Endothelial cell of umbilical vein (primary cell): ENCODE results near the gene SORCS1. TPM values are rescaled to one million over a fixed set of nuclear protein-coding genes. Genes with fewer than 3 reads are reported as not detected.

Experiments used
- BruUV-seq: library from RNA; stranded (reverse); fragments of 400-500 nt; replicated peaks from 2 replicates; lab custom pipeline; 2021; lab: Mats Ljungman, UMichigan
- CTCF ChIA-PET: fragments of 300-600, 350-600 bp; sonication (Branson Sonifier 250); formaldehyde crosslinking; loops from one replicate; lab custom pipeline; 2021; ENCODE audit warnings: antibody characterized with exemption, inconsistent platforms; lab: Charles Lee
- POLR2A ChIA-PET: fragments of 300-600, 350-600 bp; sonication (Branson Sonifier 250); formaldehyde crosslinking; loops from one replicate; lab custom pipeline; 2021; ENCODE audit warnings: antibody characterized with exemption, inconsistent platforms; lab: Charles Lee
- DNase-seq: peaks from one replicate; pipeline ENCODE4 v3.0.0-alpha.2; 2011; ENCODE audit warnings: low read depth, low spot score
- FAIRE-seq: peaks from 2 replicates; lab custom pipeline; 2011; peaks lifted over from hg19 to GRCh38; lab: Jason Lieb, UNC
- H2AFZ ChIP-seq: 2 replicates; pipeline ENCODE4 v1.6.0; 2012; ENCODE audit warnings: low read depth, low read length, control low read depth, inconsistent platforms
- H3K27ac ChIP-seq: 2 replicates; pipeline ENCODE4 v1.5.1; 2011; ENCODE audit warnings: low read depth, mild to moderate bottlenecking, control low read depth, low read length, moderate library complexity; ENCODE audit not compliant: insufficient read depth
- H3K27me3 ChIP-seq, 2 experiments: 2 replicates each; pipeline versions ENCODE4 v1.6.0 to v1.6.1; 2011; ENCODE audit warnings: low read length in 2 of 2, mixed read lengths in 1 of 2; ENCODE audit not compliant: control insufficient read depth in 2 of 2, insufficient read depth in 2 of 2
- H3K36me3 ChIP-seq, 2 experiments: 2 replicates in 1 of 2; 3 replicates in 1 of 2; pipeline ENCODE4 v1.5.1; 2011; ENCODE audit warnings: low read length in 2 of 2, mild to moderate bottlenecking in 1 of 2, moderate library complexity in 1 of 2; ENCODE audit not compliant: control insufficient read depth in 2 of 2, insufficient read depth in 2 of 2; ENCODE audit errors: extremely low read depth in 1 of 2
- H3K4me1 ChIP-seq: 3 replicates; pipeline ENCODE4 v1.5.1; 2011; ENCODE audit warnings: mild to moderate bottlenecking, low read length; ENCODE audit not compliant: control insufficient read depth, insufficient read depth; ENCODE audit errors: extremely low read depth
- H3K4me2 ChIP-seq: 2 replicates; pipeline ENCODE4 v1.6.1; 2011; ENCODE audit warnings: low read length, control low read depth, mixed read lengths; ENCODE audit not compliant: insufficient read depth
- H3K4me3 ChIP-seq, 3 experiments: fragments of 200-600 bp in 1 of 3; sonication (generic), shearing (Covaris generic) in 1 of 3; replicated peaks in 1 of 3; 2 replicates each; pipeline ENCODE4 v1.5.1; 2011 to 2016; ENCODE audit warnings: control low read depth in 3 of 3, low read length in 3 of 3, mild to moderate bottlenecking in 2 of 3, inconsistent platforms in 1 of 3, low read depth in 1 of 3, moderate library complexity in 1 of 3; ENCODE audit not compliant: insufficient read depth in 1 of 3
- H3K79me2 ChIP-seq: 2 replicates; pipeline ENCODE4 v1.6.0; 2012; ENCODE audit warnings: low read length, inconsistent platforms; ENCODE audit not compliant: control insufficient read depth, insufficient read depth
- H3K9ac ChIP-seq: replicated peaks from 2 replicates; pipeline ENCODE3; 2011; ENCODE audit warnings: low read length, control low read depth; ENCODE audit not compliant: insufficient read depth; ENCODE audit errors: extremely low read depth
- H3K9me1 ChIP-seq: replicated peaks from 3 replicates; pipeline ENCODE4 v1.6.0; 2011; ENCODE audit warnings: mild to moderate bottlenecking, low read length; ENCODE audit not compliant: control insufficient read depth, insufficient read depth; ENCODE audit errors: extremely low read depth
- H3K9me3 ChIP-seq: replicated peaks from 2 replicates; pipeline ENCODE4 v1.5.1; 2012; ENCODE audit warnings: low read length, inconsistent platforms; ENCODE audit not compliant: control insufficient read depth, insufficient read depth
- H4K20me1 ChIP-seq: replicated peaks from 2 replicates; pipeline ENCODE3; 2011; ENCODE audit warnings: mild to moderate bottlenecking, low read length; ENCODE audit not compliant: control insufficient read depth, insufficient read depth; ENCODE audit errors: extremely low read depth
- CTCF ChIP-seq, 2 donors: IDR thresholded peaks; 1 replicate in 1 of 2; 2 replicates in 1 of 2; pipeline ENCODE4 v1.5.1; 2011; ENCODE audit warnings: low read length in 2 of 2, mild to moderate bottlenecking in 2 of 2, moderate library complexity in 2 of 2, control low read depth in 1 of 2, inconsistent platforms in 1 of 2, low read depth in 1 of 2; ENCODE audit not compliant: insufficient read depth in 1 of 2; ENCODE audit errors: extremely low read depth in 1 of 2
- EZH2 ChIP-seq: IDR thresholded peaks from 2 replicates; pipeline ENCODE4 v1.6.1; 2012; ENCODE audit warnings: borderline replicate concordance, low read depth, mild to moderate bottlenecking, moderate library complexity, low read length, inconsistent platforms; ENCODE audit not compliant: severe bottlenecking
- GATA2 ChIP-seq: IDR thresholded peaks from 2 replicates; pipeline ENCODE4 v1.7.0; 2011; ENCODE audit warnings: low read depth, mild to moderate bottlenecking, moderate library complexity, mixed read lengths, low read length; ENCODE audit not compliant: insufficient read length, insufficient read depth
- JUN ChIP-seq: IDR thresholded peaks from 2 replicates; pipeline ENCODE4 v1.6.1; 2011; ENCODE audit warnings: borderline replicate concordance, low read depth; ENCODE audit not compliant: insufficient read length, insufficient read depth
- MYC ChIP-seq: IDR thresholded peaks from one replicate; pipeline ENCODE4 v1.6.1; 2011; ENCODE audit warnings: mild to moderate bottlenecking, low read depth, low read length
- POLR2AphosphoS5 ChIP-seq: IDR thresholded peaks from 2 replicates; pipeline ENCODE4 v1.6.1; 2012; ENCODE audit warnings: low read depth, mild to moderate bottlenecking, control low read depth, low read length, moderate library complexity; ENCODE audit not compliant: insufficient read depth
- dilution Hi-C: fragments of 300-500 bp; cut with MboI; formaldehyde crosslinking; loops from one replicate; pipeline ENCODE4 v1.15.0; 2019; ENCODE audit warnings: low sequenced_read_pairs; ENCODE audit not compliant: extremely low pct_ligation_motif_present
- intact Hi-C: fragments of 100-400 bp; cut with micrococcal nuclease; formaldehyde crosslinking; loops from one replicate; pipeline ENCODE4 v1.10.0; 2022
- polyA plus RNA-seq, 4 experiments: library from polyadenylated mRNA; depleted of rRNA in 3 of 4; stranded (reverse) in 3 of 4; unstranded in 1 of 4; fragments of >200 nt; gene quantifications; 2 replicates each; pipeline versions ENCODE4 v1.2.1 to v1.2.3, GENCODE V29; 2011 to 2012; ENCODE audit warnings: missing spikeins in 1 of 4
- total RNA-seq: library from RNA; stranded (reverse); gene quantifications from 2 replicates; pipeline ENCODE4 v1.2.3, GENCODE V29; 2021
- TF ChIP-seq, protein P1 (sequence below): IDR thresholded peaks from 2 replicates; pipeline ENCODE4 v1.6.1; 2011; ENCODE audit not compliant: insufficient read depth, insufficient read length

SORCS1 gene
- total and polyA plus RNA-seq, 2 donors (not counting 3 experiments of a cell fraction or from before 2014, with no cell fraction given): not detected

GRCh38 chr10:106570268-106570667, 594.2 kb downstream of the SORCS1 start:
- Histone ChIP-seq H3K9me1 (no peaks in the 10 kb centered on the region), H3K36me3 (no peaks in the 10 kb centered on the region), H3K79me2 (no peaks in the 10 kb centered on the region), H3K4me1 (no peaks in the 10 kb centered on the region), H3K9me3 (peaks cover 5% of the 10 kb centered on the region), H4K20me1 (no peaks in the 10 kb centered on the region), H3K4me2 (no peak overlapping the region), H2AFZ (no peak overlapping the region), H3K4me3 (no peak overlapping the region), H3K27me3 (no peaks in the 10 kb centered on the region), H3K9ac (no peak overlapping the region), H3K27ac (no peak overlapping the region)
- BruUV-seq: no TSS peak
- CTCF ChIA-PET: no interaction called here
- POLR2A ChIA-PET: no interaction called here
- dilution Hi-C loops: no loop called here
- intact Hi-C loops: no loop called here
- TF ChIP-seq, protein P1, sequence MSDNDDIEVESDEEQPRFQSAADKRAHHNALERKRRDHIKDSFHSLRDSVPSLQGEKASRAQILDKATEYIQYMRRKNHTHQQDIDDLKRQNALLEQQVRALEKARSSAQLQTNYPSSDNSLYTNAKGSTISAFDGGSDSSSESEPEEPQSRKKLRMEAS: no peak
- TF ChIP-seq EZH2 (no peak), GATA2 (no peak)
- no peak for DNase-seq
- FAIRE-seq: no peak

DNA sequence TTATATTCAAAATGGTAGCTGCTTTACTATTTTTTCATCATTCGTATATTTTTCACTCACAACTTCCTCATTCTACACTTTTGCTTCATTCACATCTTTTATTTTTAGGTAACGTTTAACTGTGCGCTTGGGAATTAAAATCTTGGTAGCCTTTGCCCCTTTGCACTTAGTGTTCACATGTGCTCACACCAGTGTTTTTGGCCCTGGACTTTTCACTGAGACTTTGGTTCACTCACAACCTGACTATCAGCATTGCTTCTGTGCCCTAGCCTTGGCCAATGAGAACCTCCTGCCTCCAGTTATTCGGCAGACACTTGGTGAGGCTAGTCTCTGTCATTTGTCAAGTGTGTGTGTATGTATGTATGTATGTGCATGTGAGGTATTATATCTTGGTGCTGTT, 596.9 kb downstream of the SORCS1 start:
- no peak for DNase-seq
- Histone ChIP-seq H3K4me1 (no peaks in the 10 kb centered on the region), H3K4me2 (no peak overlapping the region), H3K9ac (no peak overlapping the region), H3K9me3 (peaks cover 5% of the 10 kb centered on the region), H3K36me3 (no peaks in the 10 kb centered on the region), H4K20me1 (no peaks in the 10 kb centered on the region), H3K4me3 (no peak overlapping the region), H3K79me2 (no peaks in the 10 kb centered on the region), H3K27ac (no peak overlapping the region), H2AFZ (no peak overlapping the region), H3K9me1 (no peaks in the 10 kb centered on the region), H3K27me3 (no peaks in the 10 kb centered on the region)
- POLR2A ChIA-PET: no interaction called here
- TF ChIP-seq CTCF (IDR thresholded peaks at IDR 0.05; ENCODE audit: extremely low read depth in 1 of 2, insufficient read depth in 1 of 2, low read depth in 1 of 2, low read length in 2 of 2) (no peak), MYC (no peak), JUN (no peak), POLR2AphosphoS5 (no peak)
- TF ChIP-seq, protein P1: no peak
- no TSS peak for BruUV-seq
- no peak for FAIRE-seq
- dilution Hi-C loops (no loop called here), intact Hi-C loops (no loop called here)
- CTCF ChIA-PET: no interaction called here
